BLaER1 (cell line): ENCODE results near the gene HMMR.
A peak's percentile ranks its signal among the peaks of the same experiment; 100 is the strongest.
"Not testable (repeated sequence)": the region's sequence is repeated elsewhere in the genome, so short reads cannot be mapped to it uniquely, and the experiment has no call there.

Experiments used
- H3K27ac ChIP-seq: shearing (Covaris generic); formaldehyde crosslinking; 2 replicates; pipeline ENCODE4 v1.8.1; 2022
- H3K27me3 ChIP-seq: shearing (Covaris generic); formaldehyde crosslinking; 2 replicates; pipeline ENCODE4 v1.8.1; 2022
- H3K36me3 ChIP-seq: shearing (Covaris generic); formaldehyde crosslinking; 2 replicates; pipeline ENCODE4 v1.8.1; 2022
- H3K4me1 ChIP-seq: shearing (Covaris generic); formaldehyde crosslinking; 2 replicates; pipeline ENCODE4 v1.8.1; 2022
- H3K4me2 ChIP-seq: shearing (Covaris generic); formaldehyde crosslinking; 2 replicates; pipeline ENCODE4 v1.8.1; 2022
- H3K4me3 ChIP-seq: shearing (Covaris generic); formaldehyde crosslinking; 2 replicates; pipeline ENCODE4 v1.8.1; 2022
- H3K9ac ChIP-seq: shearing (Covaris generic); formaldehyde crosslinking; 2 replicates; pipeline ENCODE4 v1.8.1; 2022
- H3K9me3 ChIP-seq: shearing (Covaris generic); formaldehyde crosslinking; 2 replicates; pipeline ENCODE4 v1.8.1; 2022
- H4K20me1 ChIP-seq: shearing (Covaris generic); formaldehyde crosslinking; 2 replicates; pipeline ENCODE4 v1.8.1; 2022
- Cebpa-rat ChIP-seq: shearing (Covaris generic); IDR thresholded peaks from 2 replicates; pipeline ENCODE4 v1.8.1; 2022

The HMMR gene

GRCh38 chr5:163460562-163461171 lies at the start of gene HMMR:
Gene HMMR (plus strand): TSS chr5:163460632. CDS start chr5:163460693, 61 bp downstream.
- peaks cover 27% of the 10 kb centered on the region; the same call in 1 of the 2 replicates for H3K36me3 ChIP-seq
- H3K4me3 ChIP-seq: peak within 1 kb of the TSS; percentile 79
- H3K9me3 ChIP-seq: no peaks in the 10 kb centered on the region
- H4K20me1 ChIP-seq: no peaks in the 10 kb centered on the region
- no peak for TF ChIP-seq Cebpa-rat
- no peaks in the 10 kb centered on the region for H3K27me3 ChIP-seq
- H3K27ac ChIP-seq: peak within 1 kb of the TSS; percentile 95
- peaks cover 34% of the 10 kb centered on the region for H3K4me1 ChIP-seq
- peak within 1 kb of the TSS; percentile 94 for H3K9ac ChIP-seq
- peak within 1 kb of the TSS; percentile 84 for H3K4me2 ChIP-seq

- not testable (repeated sequence) for H3K27ac ChIP-seq, H3K36me3 ChIP-seq, H3K27me3 ChIP-seq, H3K4me1 ChIP-seq, H3K4me3 ChIP-seq, H3K4me2 ChIP-seq, H3K9me3 ChIP-seq, H3K9ac ChIP-seq, H4K20me1 ChIP-seq
These were observed 44.8 kb upstream of the HMMR start for GRCh38 chr5:163415673-163416072.

GRCh38 chr5:163424836-163425235 lies 35.6 kb upstream of the HMMR start:
- no peak overlapping the region for H3K4me2 ChIP-seq
- no peaks in the 10 kb centered on the region for H4K20me1 ChIP-seq
- no peaks in the 10 kb centered on the region for H3K36me3 ChIP-seq
- no peak for TF ChIP-seq Cebpa-rat
- H3K4me1 ChIP-seq: peaks cover 12% of the 10 kb centered on the region
- H3K9ac ChIP-seq: no peak overlapping the region
- no peak overlapping the region for H3K4me3 ChIP-seq
- H3K27ac ChIP-seq: no peak overlapping the region
- no peaks in the 10 kb centered on the region for H3K27me3 ChIP-seq
- H3K9me3 ChIP-seq: peaks cover 3% of the 10 kb centered on the region; the same call in 1 of the 2 replicates

- H4K20me1 ChIP-seq: not testable (repeated sequence)
These were observed 34.3 kb upstream of the HMMR start for GRCh38 chr5:163426128-163426527.

GRCh38 chr5:163432544-163432943 lies 27.9 kb upstream of the HMMR start:
- Histone ChIP-seq H3K36me3 (no peaks in the 10 kb centered on the region), H3K4me2 (no peak overlapping the region), H3K9ac (no peak overlapping the region), H3K27me3 (no peaks in the 10 kb centered on the region), H4K20me1 (no peaks in the 10 kb centered on the region), H3K27ac (no peak overlapping the region), H3K4me1 (peaks cover 6% of the 10 kb centered on the region; the same call in 1 of the 2 replicates), H3K4me3 (no peak overlapping the region), H3K9me3 (no peaks in the 10 kb centered on the region)
- TF ChIP-seq Cebpa-rat: no peak

More at GRCh38 chr5:163426128-163426527, 34.3 kb upstream of the HMMR start:
- H3K4me1 ChIP-seq: peaks cover 12% of the 10 kb centered on the region
- H3K27me3 ChIP-seq, H3K36me3 ChIP-seq, H3K27ac ChIP-seq, H3K9ac ChIP-seq, H3K4me3 ChIP-seq, H3K9me3 ChIP-seq: not testable (repeated sequence)
- peak overlapping the region; percentile 48 for H3K4me2 ChIP-seq

GRCh38 chr5:163433271-163433670 lies 27.2 kb upstream of the HMMR start:
- no peak for TF ChIP-seq Cebpa-rat
- Histone ChIP-seq H3K4me3 (no peak overlapping the region), H3K27me3 (no peaks in the 10 kb centered on the region), H3K9me3 (no peaks in the 10 kb centered on the region), H4K20me1 (no peaks in the 10 kb centered on the region; the same call in 1 of the 2 replicates), H3K4me1 (peaks cover 10% of the 10 kb centered on the region), H3K36me3 (no peaks in the 10 kb centered on the region), H3K27ac (no peak overlapping the region), H3K9ac (no peak overlapping the region), H3K4me2 (no peak overlapping the region)

GRCh38 chr5:163434401-163434866 lies 26.0 kb upstream of the HMMR start:
- no peak overlapping the region for H3K4me2 ChIP-seq
- peaks cover 21% of the 10 kb centered on the region for H3K4me1 ChIP-seq
- H3K36me3 ChIP-seq: peaks cover 6% of the 10 kb centered on the region; the same call in 1 of the 2 replicates
- no peaks in the 10 kb centered on the region for H3K9me3 ChIP-seq
- H3K27ac ChIP-seq: no peak overlapping the region
- no peak overlapping the region for H3K9ac ChIP-seq
- no peak overlapping the region for H3K4me3 ChIP-seq
- peaks cover 10% of the 10 kb centered on the region; the same call in 1 of the 2 replicates for H4K20me1 ChIP-seq
- no peak for TF ChIP-seq Cebpa-rat
- H3K27me3 ChIP-seq: no peaks in the 10 kb centered on the region

GRCh38 chr5:163436515-163436914 lies 23.9 kb upstream of the HMMR start:
- Histone ChIP-seq H3K27ac (peak overlapping the region; percentile 48; the same call in 1 of the 2 replicates), H3K9ac (peak overlapping the region; percentile 94; the same call in 1 of the 2 replicates), H3K9me3 (no peaks in the 10 kb centered on the region), H3K4me2 (peak overlapping the region; percentile 90), H3K36me3 (peaks cover 20% of the 10 kb centered on the region), H4K20me1 (peaks cover 26% of the 10 kb centered on the region; the same call in 1 of the 2 replicates), H3K4me3 (peak overlapping the region; percentile 96), H3K4me1 (peaks cover 31% of the 10 kb centered on the region), H3K27me3 (no peaks in the 10 kb centered on the region)
- no peak for TF ChIP-seq Cebpa-rat

GRCh38 chr5:163437011-163437308 lies 23.5 kb upstream of the HMMR start:
- H4K20me1 ChIP-seq: peaks cover 30% of the 10 kb centered on the region; the same call in 1 of the 2 replicates
- H3K4me1 ChIP-seq: peaks cover 31% of the 10 kb centered on the region
- H3K9me3 ChIP-seq: no peaks in the 10 kb centered on the region
- H3K27me3 ChIP-seq: no peaks in the 10 kb centered on the region
- no peak for TF ChIP-seq Cebpa-rat
- peak overlapping the region; percentile 48; the same call in 1 of the 2 replicates for H3K27ac ChIP-seq
- H3K4me3 ChIP-seq: peak overlapping the region; percentile 96
- H3K36me3 ChIP-seq: peaks cover 25% of the 10 kb centered on the region
- peak overlapping the region; percentile 90 for H3K4me2 ChIP-seq
- peak overlapping the region; percentile 94 for H3K9ac ChIP-seq

GRCh38 chr5:163437309-163438182 lies 22.9 kb upstream of the HMMR start, which contains the start of gene CCNG1:
Gene CCNG1 (plus strand): TSS chr5:163437595. CDS start chr5:163439257, 1,662 bp downstream.
- Histone ChIP-seq H3K36me3 (peaks cover 31% of the 10 kb centered on the region), H4K20me1 (peaks cover 30% of the 10 kb centered on the region; the same call in 1 of the 2 replicates), H3K9ac (peak within 1 kb of the TSS; percentile 94), H3K4me3 (peak within 1 kb of the TSS; percentile 96), H3K27me3 (no peaks in the 10 kb centered on the region), H3K27ac (peak within 1 kb of the TSS; percentile 93), H3K9me3 (no peaks in the 10 kb centered on the region), H3K4me2 (peak within 1 kb of the TSS; percentile 90), H3K4me1 (peaks cover 31% of the 10 kb centered on the region)
- no peak for TF ChIP-seq Cebpa-rat
